SK-N-SH (cell line): ENCODE measurements around the gene RPS6KA2.

Experiments used
- TF ChIP-seq, protein P1 (sequence below): fragments of 200-600 bp; sonication (generic); IDR thresholded peaks from 2 replicates; pipeline ENCODE4 v1.6.1; 2017; ENCODE audit warnings: antibody characterized with exemption, mild to moderate bottlenecking, moderate library complexity
- TF ChIP-seq, protein P2 (sequence below): fragments of 150-350 bp; IDR thresholded peaks from 2 replicates; pipeline ENCODE4 v1.6.1; 2016; ENCODE audit warnings: mild to moderate bottlenecking, low read depth, low read length

DNA sequence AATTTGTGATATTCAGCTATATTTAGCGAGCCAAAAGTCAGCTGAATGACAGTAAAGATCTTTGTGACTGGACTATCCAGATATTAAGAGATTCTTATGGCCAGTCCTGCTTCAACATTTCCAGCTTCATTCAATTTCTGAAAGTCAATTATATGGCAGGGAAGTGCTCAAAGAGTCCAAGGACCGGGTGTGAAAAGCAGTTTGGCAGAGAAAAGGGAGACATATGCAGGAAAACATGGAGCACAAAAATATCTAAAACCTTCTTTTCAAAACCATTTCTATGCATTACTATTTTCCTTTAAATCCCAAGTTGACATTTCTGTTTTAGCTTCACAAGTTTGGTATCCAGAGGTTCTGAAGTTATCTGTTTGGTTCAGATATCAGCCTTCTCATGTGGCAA lies 249.3 kb downstream of the RPS6KA2 start:
- TF ChIP-seq, protein P1, sequence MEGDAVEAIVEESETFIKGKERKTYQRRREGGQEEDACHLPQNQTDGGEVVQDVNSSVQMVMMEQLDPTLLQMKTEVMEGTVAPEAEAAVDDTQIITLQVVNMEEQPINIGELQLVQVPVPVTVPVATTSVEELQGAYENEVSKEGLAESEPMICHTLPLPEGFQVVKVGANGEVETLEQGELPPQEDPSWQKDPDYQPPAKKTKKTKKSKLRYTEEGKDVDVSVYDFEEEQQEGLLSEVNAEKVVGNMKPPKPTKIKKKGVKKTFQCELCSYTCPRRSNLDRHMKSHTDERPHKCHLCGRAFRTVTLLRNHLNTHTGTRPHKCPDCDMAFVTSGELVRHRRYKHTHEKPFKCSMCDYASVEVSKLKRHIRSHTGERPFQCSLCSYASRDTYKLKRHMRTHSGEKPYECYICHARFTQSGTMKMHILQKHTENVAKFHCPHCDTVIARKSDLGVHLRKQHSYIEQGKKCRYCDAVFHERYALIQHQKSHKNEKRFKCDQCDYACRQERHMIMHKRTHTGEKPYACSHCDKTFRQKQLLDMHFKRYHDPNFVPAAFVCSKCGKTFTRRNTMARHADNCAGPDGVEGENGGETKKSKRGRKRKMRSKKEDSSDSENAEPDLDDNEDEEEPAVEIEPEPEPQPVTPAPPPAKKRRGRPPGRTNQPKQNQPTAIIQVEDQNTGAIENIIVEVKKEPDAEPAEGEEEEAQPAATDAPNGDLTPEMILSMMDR: no peak
- TF ChIP-seq, protein P2, sequence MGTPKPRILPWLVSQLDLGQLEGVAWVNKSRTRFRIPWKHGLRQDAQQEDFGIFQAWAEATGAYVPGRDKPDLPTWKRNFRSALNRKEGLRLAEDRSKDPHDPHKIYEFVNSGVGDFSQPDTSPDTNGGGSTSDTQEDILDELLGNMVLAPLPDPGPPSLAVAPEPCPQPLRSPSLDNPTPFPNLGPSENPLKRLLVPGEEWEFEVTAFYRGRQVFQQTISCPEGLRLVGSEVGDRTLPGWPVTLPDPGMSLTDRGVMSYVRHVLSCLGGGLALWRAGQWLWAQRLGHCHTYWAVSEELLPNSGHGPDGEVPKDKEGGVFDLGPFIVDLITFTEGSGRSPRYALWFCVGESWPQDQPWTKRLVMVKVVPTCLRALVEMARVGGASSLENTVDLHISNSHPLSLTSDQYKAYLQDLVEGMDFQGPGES: no peak
